HUES64 (cell line): ENCODE measurements around the gene SLC38A3.

ENCODE experiments used
- H3K27ac ChIP-seq: 2 replicates; pipeline ENCODE4 v1.7.0; 2013; ENCODE audit warnings: low read depth, low read length, inconsistent platforms
- H3K27me3 ChIP-seq: 2 replicates; pipeline ENCODE4 v1.6.1; 2013; ENCODE audit warnings: mild to moderate bottlenecking, low read length; ENCODE audit not compliant: insufficient read depth
- H3K36me3 ChIP-seq: 2 replicates; pipeline ENCODE4 v1.6.1; 2013; ENCODE audit warnings: mild to moderate bottlenecking, low read length; ENCODE audit not compliant: insufficient read depth
- H3K4me1 ChIP-seq: 2 replicates; pipeline ENCODE4 v1.6.1; 2013; ENCODE audit warnings: mild to moderate bottlenecking, low read length, moderate library complexity; ENCODE audit not compliant: insufficient read depth
- H3K4me3 ChIP-seq: 2 replicates; pipeline ENCODE4 v1.5.1; 2013; ENCODE audit warnings: mild to moderate bottlenecking, low read length, moderate library complexity
- H3K9ac ChIP-seq: 2 replicates; pipeline ENCODE4 v1.6.1; 2013; ENCODE audit warnings: mild to moderate bottlenecking, low read depth, low read length
- H3K9me3 ChIP-seq: 2 replicates; pipeline ENCODE4 v1.6.1; 2013; ENCODE audit warnings: low read depth, low read length; ENCODE audit not compliant: insufficient read depth
- WGBS: fragments of 150-250, 120-280 bp; methylation state at CpG from one replicate; pipeline ENCODE4 v1.1.7; 2013; ENCODE audit warnings: missing lambda C conversion rate; 5-methylcytosine and 5-hydroxymethylcytosine counted together

The SLC38A3 gene

DNA sequence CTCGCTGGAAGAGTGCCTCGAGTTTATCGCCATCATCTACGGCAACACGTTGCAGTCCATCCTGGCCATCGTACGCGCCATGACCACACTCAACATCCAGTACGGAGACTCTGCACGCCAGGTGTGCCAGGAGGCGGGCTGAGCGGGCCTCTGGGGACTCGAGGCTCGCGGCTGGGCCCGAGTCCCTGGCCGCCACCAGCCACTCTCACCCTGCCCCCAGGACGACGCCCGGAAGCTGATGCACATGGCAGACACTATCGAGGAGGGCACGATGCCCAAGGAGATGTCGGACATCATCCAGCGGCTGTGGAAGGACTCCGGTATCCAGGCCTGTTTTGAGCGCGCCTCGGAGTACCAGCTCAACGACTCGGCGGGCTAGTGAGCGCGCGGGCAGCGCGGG, 11.8 kb upstream of the SLC38A3 start:
- Histone ChIP-seq H3K27ac (no peak overlapping the region), H3K36me3 (peaks cover 2% of the 10 kb centered on the region; the same call in 1 of the 2 replicates), H3K27me3 (peaks cover 11% of the 10 kb centered on the region), H3K9me3 (no peaks in the 10 kb centered on the region), H3K4me3 (no peak overlapping the region), H3K4me1 (no peaks in the 10 kb centered on the region), H3K9ac (no peak overlapping the region)
- WGBS: 94% methylated on average over 36 of the region's 36 CpGs

DNA sequence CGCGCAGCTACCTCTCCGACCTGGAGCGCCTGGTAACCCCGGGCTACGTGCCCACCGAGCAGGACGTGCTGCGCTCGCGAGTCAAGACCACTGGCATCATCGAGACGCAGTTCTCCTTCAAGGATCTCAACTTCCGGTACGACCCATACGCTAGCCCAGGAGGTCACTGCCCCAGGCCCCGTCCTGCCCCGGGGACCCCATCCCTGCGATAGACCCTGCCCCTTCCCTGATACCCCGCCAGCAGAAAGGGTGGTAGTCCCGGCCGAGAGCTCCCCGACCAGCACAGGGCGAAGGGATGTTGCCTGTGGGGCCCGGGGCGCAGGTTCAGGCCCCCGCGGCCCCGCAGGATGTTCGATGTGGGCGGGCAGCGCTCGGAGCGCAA, 11.3 kb upstream of the SLC38A3 start:
- no peaks in the 10 kb centered on the region for H3K4me1 ChIP-seq
- H3K27me3 ChIP-seq: peaks cover 11% of the 10 kb centered on the region
- no peak overlapping the region for H3K4me3 ChIP-seq
- H3K27ac ChIP-seq: no peak overlapping the region
- no peaks in the 10 kb centered on the region for H3K9me3 ChIP-seq
- H3K36me3 ChIP-seq: no peaks in the 10 kb centered on the region
- WGBS: 94% methylated on average over 34 of the region's 34 CpGs
- no peak overlapping the region for H3K9ac ChIP-seq

DNA sequence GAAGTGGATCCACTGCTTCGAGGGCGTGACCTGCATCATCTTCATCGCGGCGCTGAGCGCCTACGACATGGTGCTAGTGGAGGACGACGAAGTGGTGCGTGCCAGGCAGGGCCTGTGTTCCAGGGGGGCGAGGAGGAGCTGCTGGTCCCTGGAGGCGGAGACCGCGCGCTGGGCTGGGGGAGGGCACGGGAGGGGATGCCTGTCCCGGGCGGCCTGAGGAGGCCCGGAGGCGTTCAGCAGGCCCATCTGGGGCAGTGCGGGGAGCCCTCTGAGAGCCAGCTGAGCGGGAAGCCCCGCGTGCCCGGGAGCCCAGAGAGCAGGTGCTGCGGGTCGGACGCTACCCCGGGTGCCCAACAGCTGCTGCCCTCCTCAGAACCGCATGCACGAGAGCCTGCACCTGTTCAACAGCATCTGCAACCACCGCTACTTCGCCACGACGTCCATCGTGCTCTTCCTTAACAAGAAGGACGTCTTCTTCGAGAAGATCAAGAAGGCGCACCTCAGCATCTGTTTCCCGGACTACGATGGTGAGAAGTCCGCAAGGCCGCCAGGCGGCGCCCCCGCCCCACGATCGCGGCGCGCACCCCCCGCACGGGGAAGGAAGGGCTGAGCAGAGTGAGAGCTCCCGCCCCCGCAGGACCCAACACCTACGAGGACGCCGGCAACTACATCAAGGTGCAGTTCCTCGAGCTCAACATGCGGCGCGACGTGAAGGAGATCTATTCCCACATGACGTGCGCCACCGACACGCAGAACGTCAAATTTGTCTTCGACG, 10.8 kb upstream of the SLC38A3 start:
- no peak overlapping the region for H3K27ac ChIP-seq

DNA sequence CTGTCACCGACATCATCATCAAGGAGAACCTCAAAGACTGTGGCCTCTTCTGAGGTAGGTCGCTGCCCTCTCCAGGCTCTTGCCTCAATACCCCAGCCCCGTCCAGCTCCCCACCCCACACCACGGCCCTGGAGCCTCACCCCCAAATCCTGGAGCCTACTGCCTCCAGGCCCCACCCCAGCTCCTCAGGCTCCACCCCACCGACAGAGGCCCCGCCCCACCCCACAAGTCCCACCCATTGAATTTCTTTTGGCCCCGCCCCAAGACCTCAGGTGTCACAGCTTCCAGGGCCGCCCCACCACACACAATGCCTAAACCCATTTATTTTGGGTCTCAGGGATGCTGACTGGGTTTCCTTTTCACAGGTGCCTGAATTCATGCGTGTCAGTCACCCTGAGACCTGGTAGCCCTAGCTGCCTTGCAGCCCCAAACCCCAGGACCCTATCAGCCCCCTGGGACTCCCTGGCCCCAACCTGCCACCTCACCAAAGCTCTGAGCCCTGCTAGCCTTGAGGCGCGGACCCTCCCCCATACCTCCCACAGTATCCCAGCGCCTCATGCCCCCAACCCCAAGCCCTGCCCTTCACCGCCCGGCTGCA, 10.1 kb upstream of the SLC38A3 start:
- H3K27ac ChIP-seq: no peak overlapping the region
- peaks cover 11% of the 10 kb centered on the region for H3K27me3 ChIP-seq
- 81% methylated on average over 14 of the region's 14 CpGs for WGBS
- H3K4me3 ChIP-seq: peak overlapping the region; percentile 29; the same call in 1 of the 2 replicates
- H3K36me3 ChIP-seq: no peaks in the 10 kb centered on the region
- no peaks in the 10 kb centered on the region for H3K9me3 ChIP-seq
- H3K4me1 ChIP-seq: no peaks in the 10 kb centered on the region
- no peak overlapping the region for H3K9ac ChIP-seq

More for the DNA sequence above, 10.8 kb upstream of the SLC38A3 start:
- peaks cover 11% of the 10 kb centered on the region for H3K27me3 ChIP-seq
- no peaks in the 10 kb centered on the region for H3K9me3 ChIP-seq
- 48% methylated on average over 70 of the region's 70 CpGs for WGBS
- no peak overlapping the region for H3K9ac ChIP-seq
- peak overlapping the region; percentile 29; the same call in 1 of the 2 replicates for H3K4me3 ChIP-seq
- no peaks in the 10 kb centered on the region for H3K36me3 ChIP-seq
- no peaks in the 10 kb centered on the region for H3K4me1 ChIP-seq

DNA sequence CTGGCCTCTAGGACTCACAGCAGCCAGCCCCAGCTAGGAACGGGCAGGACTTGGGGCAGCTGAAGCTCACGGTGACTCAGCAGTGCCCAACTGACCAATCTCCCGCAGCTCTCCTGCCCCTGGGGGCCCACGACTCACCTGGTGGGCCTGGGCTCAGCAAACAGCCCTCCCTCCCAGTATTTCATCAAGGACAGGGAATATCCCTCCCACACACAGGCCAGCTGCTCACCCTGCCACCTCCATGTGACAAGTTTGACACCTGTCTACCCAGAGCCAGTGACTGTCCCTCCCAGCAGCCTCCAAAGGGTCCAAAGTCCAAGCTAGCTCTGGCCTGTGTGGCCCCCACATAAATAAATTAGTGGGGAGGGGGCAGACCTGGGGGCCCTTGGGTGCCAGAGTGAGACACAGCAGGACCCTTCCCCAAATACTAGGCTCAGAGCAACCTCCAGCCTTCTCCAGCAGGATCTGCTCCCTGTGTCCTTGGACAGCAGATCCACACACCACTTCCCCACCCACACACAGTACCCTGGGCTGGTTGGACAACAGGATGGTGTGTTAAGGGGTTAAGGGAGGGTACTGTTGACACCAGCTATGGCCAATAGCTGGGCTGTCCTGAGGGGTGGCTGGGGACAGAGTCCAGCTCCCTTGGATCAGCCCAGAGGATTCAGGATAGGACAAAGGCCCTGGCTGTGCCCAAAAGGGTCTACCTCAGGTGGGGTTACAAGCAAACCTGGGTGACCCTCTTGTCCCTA, 9.4 kb upstream of the SLC38A3 start:
- Histone ChIP-seq H3K27ac (no peak overlapping the region), H3K9me3 (no peaks in the 10 kb centered on the region), H3K36me3 (no peaks in the 10 kb centered on the region), H3K4me3 (no peak overlapping the region), H3K4me1 (no peaks in the 10 kb centered on the region), H3K9ac (no peak overlapping the region), H3K27me3 (peaks cover 11% of the 10 kb centered on the region)
- 66% methylated on average over 4 of the region's 4 CpGs for WGBS

DNA sequence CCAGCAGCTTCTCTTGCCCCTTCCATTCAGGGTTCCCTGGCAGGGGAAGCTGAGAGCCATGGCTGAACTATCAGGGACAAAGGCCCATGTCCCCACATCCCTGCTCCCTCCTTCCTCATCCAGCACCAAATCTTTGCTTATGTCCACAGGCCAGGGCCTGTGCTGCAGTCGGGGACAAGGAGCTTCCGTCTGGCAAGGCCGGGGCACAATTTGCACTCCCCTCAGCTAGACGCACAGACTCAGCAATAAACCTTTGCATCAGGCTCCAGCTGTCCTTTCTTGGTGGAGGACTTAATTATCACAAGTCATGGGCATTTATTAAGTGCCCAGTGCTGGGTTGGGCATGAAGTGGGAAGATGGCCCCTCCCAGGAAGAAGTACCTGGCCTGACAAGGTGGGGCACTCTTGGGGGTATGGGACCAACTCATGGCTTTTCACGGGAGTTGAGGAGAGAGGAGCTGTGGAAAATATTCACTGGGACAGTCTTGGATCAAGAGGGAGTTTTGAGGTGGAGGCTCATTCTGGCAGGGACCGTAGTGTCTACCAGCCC, 8.7 kb upstream of the SLC38A3 start:
- no peak overlapping the region for H3K4me3 ChIP-seq
- H3K4me1 ChIP-seq: no peaks in the 10 kb centered on the region
- no peak overlapping the region for H3K27ac ChIP-seq
- peaks cover 11% of the 10 kb centered on the region for H3K27me3 ChIP-seq
- no peaks in the 10 kb centered on the region for H3K36me3 ChIP-seq
- H3K9me3 ChIP-seq: no peaks in the 10 kb centered on the region
- 88% methylated on average over 6 of the region's 6 CpGs for whole genome bisulfite sequencing
- no peak overlapping the region for H3K9ac ChIP-seq

DNA sequence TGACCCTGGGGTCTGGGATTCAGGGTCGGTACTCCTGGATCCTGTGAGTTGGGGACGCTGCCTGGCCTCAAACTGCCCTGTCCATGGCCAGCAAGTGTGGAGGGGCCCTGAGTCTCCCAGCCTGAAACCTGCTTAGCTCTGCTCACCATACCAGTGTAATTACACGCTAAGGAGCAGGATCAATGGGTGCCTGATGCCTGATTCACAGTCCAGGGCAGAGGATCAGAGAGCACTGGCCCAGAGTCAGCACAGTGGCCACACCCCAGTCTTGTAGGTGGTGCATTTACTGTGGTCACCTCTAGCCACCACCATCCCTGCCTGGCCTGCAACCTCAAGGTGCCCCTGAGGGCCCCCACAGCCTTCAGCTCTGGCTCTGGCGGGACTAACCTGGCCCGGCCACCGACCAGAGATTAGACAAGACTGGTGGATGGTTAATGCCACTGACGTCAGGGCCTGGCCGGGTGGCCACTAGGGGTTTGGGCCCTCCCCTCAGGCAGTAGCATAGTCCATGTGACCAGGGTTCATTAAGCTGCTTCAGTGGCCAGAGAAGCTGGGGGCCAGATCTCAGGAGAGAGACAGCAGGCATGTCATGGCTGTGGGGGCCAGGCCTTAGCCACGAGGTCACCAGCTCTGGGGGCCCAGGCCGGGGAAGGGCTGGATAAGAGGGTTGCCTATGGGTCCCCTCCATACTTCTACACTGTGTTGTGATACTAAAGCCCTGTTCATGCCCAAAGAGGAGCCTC, 3.3 kb upstream of the SLC38A3 start:
- Histone ChIP-seq H3K9ac (no peak overlapping the region), H3K4me1 (peaks cover 5% of the 10 kb centered on the region; the same call in 1 of the 2 replicates), H3K27me3 (peaks cover 32% of the 10 kb centered on the region), H3K4me3 (no peak overlapping the region), H3K36me3 (no peaks in the 10 kb centered on the region), H3K27ac (no peak overlapping the region), H3K9me3 (no peaks in the 10 kb centered on the region)
- WGBS: 84% methylated on average over 10 of the region's 10 CpGs

DNA sequence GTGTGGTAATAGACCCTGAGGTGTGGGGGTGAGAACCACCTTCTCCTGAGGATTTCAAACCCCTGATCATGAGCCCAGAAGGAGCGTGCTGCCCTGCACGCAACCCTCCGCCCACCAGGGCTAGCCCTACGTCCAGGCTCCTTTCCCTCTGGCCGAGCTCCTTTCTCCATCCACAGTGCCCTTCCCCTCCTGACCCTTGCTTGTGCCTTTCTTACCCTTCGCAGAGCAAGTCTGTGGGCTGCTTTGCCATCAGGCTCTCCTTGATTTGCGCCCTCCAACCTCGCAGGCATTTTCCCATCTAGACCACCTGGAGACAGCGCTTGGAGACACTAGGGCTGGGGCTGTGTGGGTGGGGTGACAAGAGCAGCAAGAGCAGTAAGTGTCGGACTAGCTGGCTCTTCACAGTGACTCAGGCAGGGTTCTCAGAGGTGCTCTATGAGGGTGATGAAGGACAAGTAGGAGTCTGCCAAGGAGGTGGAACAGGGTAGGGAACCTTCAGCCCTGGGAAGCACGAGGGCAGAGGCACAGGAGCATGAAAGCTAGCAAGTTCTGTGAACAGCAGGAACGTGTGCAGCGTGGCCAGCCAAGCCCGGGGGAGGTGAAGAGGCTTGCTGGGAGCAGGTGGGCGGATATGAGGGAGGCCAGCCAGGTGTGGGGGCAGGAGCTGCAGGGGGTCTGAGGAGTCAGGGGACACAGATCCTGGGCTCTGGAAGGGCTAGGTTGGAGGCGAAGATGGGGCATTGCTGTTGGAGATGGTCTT, 2.5 kb upstream of the SLC38A3 start:
- Histone ChIP-seq H3K36me3 (no peaks in the 10 kb centered on the region), H3K27ac (no peak overlapping the region), H3K4me3 (no peak overlapping the region), H3K9ac (no peak overlapping the region), H3K9me3 (no peaks in the 10 kb centered on the region), H3K27me3 (peaks cover 37% of the 10 kb centered on the region), H3K4me1 (peaks cover 5% of the 10 kb centered on the region; the same call in 1 of the 2 replicates)
- 86% methylated on average over 16 of the region's 16 CpGs for WGBS

DNA sequence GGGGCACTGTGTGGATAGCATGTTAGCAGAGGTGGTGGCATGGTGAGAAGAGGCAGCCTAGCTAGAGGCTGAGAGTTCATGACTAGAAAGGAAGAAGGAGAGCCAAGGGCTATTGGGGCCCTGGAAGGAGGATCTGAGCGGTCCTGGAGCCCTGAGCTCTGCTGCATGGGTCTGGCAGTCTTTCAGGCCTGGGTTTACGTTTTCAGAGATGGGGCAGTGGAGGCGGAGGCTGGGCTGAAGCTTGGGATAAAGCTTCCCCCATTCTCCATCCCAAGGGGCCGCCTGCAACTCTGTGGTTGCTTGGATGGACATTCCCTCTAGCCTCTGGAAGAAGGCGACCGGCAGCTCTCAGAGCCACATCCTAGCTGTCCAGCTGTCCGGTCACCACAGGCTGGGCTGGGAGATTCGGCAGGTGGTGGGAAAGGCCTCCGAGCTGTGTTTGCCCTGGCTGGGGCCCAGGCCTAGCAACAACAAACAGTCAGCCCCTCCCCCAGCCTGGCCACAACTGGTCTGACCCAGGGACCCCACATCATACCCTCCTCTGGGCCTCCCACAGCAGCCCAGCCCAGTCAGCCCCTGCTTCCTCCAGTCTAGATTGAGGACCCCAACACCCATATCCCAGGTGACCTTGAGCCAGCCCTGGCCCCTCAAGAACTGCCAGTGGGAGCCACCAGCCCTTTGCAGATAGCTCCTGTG, 1.8 kb upstream of the SLC38A3 start:
- peaks cover 5% of the 10 kb centered on the region; the same call in 1 of the 2 replicates for H3K4me1 ChIP-seq
- H3K9me3 ChIP-seq: no peaks in the 10 kb centered on the region
- H3K36me3 ChIP-seq: no peaks in the 10 kb centered on the region
- H3K4me3 ChIP-seq: no peak overlapping the region
- peaks cover 37% of the 10 kb centered on the region for H3K27me3 ChIP-seq
- H3K27ac ChIP-seq: no peak overlapping the region
- H3K9ac ChIP-seq: no peak overlapping the region
- WGBS: 85% methylated on average over 9 of the region's 9 CpGs
